GM19043 (cell line): Measurements from ENCODE around the gene CTCF.

Source experiments
- ATAC-seq: cut with Tn5 transposase; IDR thresholded peaks from one replicate; pipeline ENCODE4 v1.9.1; 2021; ENCODE audit warnings: low read depth; ENCODE audit not compliant: unreplicated experiment

CTCF gene

DNA sequence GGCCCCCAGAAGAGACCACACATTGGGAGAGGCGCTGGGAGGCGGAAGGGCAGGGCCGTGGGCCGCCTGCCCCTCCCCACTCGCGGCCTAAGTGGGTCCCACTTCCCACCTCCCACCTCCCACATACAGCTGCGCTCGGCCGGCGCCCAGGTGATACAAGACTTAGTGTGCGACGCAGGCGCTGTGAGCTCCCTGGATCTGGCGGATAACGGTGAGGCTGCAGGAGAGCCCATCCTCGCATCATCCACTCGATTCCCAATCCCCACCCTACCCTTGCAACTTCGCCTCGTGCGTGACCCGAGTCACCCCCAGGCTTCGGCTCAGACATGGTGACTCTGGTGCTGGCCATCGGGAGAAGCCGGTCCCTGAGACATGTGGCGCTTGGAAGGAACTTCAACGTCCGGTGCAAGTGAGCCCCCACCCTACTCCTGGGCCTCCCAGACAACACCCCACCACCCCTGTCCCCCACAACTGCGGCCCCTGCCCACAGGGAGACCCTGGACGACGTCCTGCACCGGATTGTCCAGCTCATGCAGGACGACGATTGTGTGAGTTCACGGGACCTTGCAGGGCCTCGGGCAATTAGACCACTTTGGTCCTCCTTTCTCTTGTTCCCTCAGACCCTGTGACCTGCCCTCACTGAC, 86.6 kb downstream of the CTCF start:
- no peak for ATAC-seq

GRCh38 chr16:67649494-67649931, 87.2 kb downstream of the CTCF start:
- no peak for ATAC-seq

GRCh38 chr16:67650023-67650422, 87.7 kb downstream of the CTCF start:
- ATAC-seq, result no peak

- ATAC-seq, result no peak
Observed at GRCh38 chr16:67651039-67651438, 88.7 kb downstream of the CTCF start.

DNA sequence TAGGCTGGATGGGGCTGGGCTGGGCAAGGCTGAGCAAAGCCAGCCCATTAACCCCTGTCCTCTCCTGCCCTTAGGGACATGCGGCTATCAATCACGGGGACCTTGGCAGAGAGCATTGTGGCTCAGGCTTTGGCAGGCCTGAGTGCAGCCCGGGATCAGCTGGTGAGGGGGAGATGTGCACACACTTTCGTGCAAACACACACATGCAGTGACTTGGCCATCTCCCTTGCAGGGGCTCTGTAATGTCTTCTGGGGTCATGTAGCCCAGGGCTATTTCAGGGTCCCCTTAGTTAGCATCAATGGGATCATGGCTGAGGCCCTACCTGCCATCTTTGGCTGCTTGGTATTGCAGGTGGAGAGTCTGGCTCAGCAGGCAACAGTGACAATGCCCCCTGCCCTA, 89.5 kb downstream of the CTCF start:
- no peak for ATAC-seq

- ATAC-seq, result no peak
Observed at GRCh38 chr16:67652578-67653127, 90.3 kb downstream of the CTCF start.

- ATAC-seq, result no peak
Observed at GRCh38 chr16:67653128-67653788, 90.9 kb downstream of the CTCF start.

GRCh38 chr16:67653789-67654402, 91.6 kb downstream of the CTCF start:
- no peak for ATAC-seq

DNA sequence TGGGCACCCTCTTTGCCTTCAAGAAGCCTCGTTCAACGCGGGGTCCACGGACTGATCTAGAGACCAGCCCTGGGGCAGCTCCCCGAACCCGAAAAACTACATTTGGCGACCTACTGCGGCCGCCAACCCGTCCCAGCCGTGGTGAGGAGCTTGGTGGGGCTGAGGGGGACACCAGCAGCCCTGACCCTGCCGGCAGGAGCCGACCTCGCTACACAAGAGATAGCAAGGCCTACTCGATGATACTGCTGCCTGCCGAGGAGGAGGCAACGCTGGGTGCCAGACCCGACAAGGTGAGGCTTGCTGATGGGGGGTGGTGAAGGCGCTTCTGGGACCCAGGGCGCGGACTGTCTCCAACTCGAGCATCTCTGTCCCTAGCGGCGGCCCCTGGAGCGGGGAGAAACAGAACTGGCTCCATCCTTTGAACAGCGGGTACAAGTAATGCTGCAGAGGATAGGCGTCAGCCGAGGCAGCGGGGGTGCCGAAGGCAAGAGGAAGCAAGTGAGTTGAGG, 92.1 kb downstream of the CTCF start:
- ATAC-seq, result no peak

DNA sequence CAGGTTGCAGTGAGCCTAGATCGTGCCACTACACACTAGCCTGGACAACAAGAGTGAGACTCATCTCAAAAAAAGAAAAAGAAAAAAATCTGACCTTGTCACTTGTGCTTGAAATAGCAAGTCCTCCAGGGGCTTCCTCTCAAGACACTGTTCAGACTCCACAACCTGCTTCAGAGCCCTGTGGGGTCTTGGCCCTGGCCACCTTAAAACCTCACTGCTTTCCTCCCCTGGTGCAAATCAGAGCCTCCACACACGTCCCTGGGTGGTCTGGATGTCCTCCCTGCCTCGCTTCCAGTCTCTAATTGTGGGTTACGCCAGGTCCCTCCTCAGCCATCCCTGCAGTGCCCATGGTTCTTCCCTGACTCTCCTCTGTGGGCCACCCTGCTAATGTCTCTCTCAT, 93.0 kb downstream of the CTCF start:
- no peak for ATAC-seq

- no peak for ATAC-seq
Observed at GRCh38 chr16:67656344-67657016, 94.2 kb downstream of the CTCF start.

DNA sequence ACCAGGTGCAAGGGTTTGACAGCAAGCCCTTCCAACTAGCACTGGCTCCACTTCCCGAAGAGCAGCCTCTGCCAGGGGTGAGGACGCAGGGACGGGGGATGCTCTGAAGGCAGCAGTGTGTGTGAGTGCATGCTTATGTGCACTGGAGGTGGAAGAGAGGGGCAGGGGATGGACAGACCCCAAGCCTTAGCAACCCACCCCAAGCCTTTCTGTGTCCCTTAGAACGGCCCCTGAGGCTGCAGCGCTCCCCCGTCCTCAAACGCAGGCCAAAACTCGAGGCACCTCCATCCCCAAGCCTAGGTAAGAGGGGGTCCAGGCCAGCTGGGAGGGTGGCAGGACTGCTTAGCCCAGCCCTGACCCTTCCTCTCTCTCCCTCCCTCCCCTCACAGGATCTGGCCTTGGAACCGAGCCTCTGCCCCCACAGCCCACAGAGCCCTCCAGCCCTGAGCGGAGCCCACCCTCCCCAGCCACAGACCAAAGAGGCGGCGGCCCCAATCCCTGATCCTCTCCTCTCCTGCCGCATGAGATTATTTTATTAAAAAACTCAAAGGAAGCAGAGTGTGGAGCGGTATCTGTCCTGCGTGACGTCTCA, 94.8 kb downstream of the CTCF start:
- ATAC-seq, result no peak

DNA sequence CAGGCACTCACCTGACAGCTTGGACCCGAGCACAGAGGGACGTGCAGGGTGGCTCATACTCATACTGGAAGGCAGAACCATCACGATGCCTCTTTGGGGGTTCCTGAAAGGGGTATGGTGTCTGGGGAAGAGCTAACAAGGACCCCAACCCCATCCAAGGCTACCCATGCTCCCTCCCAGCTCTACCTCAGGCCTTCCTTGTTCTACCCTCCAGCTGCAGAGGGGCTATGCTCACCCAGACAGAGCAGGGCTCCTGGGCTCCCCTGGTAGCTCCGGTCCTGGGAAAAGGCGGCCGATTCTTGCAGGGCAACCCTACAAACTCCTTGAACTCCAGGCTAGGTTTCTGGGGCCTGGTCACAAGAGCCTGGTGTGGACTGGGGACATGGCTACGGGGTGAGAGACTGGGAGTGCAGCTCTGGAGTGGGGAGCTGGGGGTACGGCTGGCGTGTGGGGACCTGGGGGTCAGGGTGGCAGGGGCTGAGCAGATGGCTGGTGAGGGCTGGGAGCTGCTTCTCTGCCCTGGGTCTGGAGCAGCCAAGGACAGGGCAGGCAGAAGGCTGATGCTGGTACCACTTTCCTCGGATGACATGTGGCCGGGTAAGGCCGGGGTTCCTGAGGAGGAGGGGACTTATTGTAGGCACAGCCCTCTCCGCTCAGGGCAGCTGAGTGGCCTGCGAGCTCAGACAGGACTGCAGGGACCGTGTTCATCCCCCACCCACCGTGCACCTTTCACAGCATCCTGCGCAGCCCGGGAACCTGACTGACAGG, 95.6 kb downstream of the CTCF start:
- no peak for ATAC-seq

DNA sequence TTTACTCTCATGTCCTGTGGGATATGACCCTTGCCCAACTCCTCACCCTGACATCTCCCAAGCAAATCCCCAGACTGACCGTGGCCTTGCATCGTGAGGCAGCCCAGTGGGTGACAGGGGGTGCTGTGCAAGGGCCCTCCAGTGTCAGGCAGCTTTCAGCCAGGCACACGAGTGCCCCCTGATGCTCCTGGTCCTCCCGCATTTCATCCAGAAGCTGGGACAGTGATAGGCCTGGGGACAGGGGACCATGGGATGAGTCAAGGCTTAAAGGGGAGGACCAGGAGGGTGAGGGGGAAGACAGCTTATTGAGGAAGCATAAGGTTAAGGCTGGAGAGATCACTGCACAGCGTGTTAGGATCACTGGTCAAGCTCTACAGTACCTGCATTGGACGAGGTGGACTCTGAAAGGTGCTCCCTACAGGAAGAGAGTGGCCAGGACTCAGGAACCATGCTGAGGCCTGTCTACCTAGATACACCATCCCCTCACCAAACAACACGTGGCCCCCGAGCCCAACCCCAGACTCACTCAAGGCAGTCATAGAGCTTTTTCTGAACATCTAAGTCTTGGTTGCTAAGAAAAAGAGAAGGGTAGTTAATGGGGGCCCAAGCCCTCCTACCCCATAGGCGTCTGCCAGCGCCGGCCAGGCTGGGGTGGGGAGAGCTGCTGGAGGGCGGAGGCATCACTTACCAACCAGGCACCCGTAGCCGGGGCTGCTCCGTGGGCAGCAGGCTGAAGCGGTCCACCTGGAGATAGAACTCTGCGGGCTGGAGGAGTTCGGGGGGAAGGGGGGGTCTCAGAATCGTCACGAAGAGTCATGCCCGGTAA, 96.7 kb downstream of the CTCF start:
- ATAC-seq, result no peak

DNA sequence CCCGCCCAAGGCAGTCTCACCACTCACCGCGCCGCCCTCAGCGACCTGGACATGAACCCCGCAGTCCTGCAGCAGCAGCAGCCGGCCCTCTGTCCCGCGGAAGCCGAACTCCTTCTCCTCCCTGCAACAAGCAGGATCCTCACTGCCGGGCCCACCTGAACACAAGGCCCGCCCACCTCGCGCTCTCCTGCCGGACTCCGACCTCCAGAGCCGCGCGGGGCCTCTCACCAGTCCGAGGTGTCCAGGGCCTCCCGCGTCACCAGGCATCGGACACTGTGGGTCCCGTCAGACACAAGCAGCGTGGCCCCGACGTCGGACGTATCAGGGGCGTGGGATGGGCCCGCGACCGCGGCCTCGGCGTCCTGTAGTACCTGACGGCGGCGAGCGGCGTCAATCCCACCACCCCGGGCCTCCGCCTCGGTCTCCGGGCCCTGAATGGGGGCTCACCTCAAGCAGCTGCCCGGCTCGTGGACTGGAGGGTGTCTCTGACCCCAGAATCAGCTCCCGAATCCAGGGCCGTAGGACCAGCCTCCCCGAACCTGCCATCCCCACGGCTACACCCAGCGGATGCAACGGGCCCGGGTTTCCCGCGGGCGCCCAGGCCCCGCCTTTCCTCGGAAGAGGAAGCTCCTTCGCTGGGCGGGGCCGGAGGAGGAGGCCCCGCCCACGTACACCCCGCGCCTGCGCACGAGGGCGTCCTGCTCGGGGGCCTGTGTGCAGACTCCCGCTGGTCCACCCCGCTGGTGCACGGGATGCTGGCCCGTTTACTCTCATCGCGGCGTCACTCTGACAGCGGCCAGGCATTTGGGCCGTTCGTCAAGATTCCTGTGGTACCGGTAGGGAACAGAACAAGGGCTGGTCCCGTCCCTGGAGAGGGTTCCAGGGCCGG, 97.6 kb downstream of the CTCF start, which contains the start of gene ACD:
Gene ACD, minus strand, starts transcription at position 586 of the 889 bp plus-strand sequence. Its CDS starts 40 bp downstream, at position 546.
- peak; percentile 30 for ATAC-seq

GRCh38 chr16:67660564-67661028, 98.3 kb downstream of the CTCF start, which contains the start of gene PARD6A:
Gene PARD6A (plus strand): TSS chr16:67660960. CDS start chr16:67661039, 79 bp downstream.
- peak; percentile 79 for ATAC-seq

DNA sequence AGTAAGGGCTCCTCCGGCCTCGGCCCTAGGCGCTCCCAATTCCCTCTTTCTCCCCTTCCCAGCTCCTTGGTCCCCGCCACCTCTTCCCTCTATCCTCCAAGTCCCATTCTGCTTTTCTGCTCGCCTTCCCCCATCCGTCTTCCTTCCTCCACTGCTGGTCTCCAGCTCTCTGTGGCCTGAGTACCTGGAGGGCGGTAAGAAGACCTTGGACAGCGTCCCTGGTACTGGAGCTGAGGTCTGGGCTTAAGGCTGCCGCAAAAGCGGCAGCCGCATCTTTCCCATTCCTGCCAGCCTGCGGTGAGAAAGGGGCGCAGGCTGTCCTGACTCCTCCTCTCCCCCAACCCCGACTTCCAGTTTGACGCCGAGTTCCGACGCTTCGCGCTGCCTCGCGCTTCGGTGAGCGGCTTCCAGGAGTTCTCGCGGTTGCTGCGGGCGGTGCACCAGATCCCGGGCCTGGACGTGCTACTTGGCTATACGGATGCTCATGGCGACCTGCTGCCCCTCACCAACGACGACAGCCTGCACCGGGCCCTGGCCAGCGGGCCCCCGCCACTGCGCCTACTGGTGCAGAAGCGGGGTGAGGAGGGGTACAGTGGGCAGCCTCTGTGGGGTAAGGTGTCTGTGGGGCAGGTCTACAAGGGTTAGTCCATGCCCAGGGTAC, 98.9 kb downstream of the CTCF start:
- ATAC-seq, result no peak
